ENCODE data around the gene CDKN2B-AS1.
A peak's percentile ranks its signal among the peaks of the same experiment; 100 is the strongest.

CDKN2B-AS1 gene

DNA sequence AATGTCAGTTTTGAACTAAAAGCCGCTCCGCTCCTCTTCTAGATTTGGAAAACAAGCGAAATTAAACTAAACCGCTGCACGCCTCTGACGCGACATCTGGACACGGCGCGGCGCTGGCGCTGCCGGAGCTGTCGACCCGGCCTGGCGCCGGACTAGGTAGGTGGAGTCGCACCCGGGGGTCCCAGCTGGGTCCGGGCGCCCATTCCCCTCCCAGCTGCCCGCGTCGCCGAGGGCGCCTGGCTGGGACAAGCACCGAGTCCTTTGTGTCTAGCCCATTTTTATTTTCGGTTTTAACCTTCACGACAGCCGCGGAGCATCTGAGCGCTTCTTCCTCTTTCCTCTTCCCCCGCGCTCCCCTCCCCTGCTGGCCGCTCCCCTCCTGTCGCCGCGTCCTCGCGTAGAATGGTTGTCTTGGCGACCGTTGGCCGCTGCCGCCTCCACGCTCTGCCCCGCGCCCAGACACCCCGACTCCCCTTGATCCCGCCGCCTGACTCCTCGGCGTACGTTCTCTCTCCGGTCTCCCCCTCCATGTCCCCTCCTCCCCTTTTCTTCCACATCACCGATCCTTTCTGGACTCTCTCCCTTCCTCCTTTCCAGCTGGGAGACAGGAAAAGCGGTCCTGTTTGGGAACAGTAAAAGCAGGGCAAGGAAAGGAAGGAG is 545 bp downstream of the CDKN2B-AS1 start:
- H3K4me3 ChIP-seq (ENCODE audit: low read depth, low read length): peak overlapping the region; percentile 95
- H3K27me3 ChIP-seq (ENCODE audit: insufficient read depth, low read length): no peaks in the 10 kb centered on the region
- H3K4me1 ChIP-seq (ENCODE audit: control insufficient read depth, insufficient read depth, low read length, unreplicated experiment): peaks cover 35% of the 10 kb centered on the region
- peak overlapping the region; percentile 94 for H2AFZ ChIP-seq (ENCODE audit: low read length, unreplicated experiment)
- peaks cover 79% of the 10 kb centered on the region for H3K79me2 ChIP-seq (ENCODE audit: control insufficient read depth, insufficient read depth, low read length, unreplicated experiment)
- 0 out of 2 replicates have a peak, but pooled peaks cover 2% of the 10 kb centered on the region for H3K36me3 ChIP-seq (ENCODE audit: insufficient read depth, low read length)
- H3K27ac ChIP-seq (ENCODE audit: low read depth, low read length): peak overlapping the region; percentile 86

DNA sequence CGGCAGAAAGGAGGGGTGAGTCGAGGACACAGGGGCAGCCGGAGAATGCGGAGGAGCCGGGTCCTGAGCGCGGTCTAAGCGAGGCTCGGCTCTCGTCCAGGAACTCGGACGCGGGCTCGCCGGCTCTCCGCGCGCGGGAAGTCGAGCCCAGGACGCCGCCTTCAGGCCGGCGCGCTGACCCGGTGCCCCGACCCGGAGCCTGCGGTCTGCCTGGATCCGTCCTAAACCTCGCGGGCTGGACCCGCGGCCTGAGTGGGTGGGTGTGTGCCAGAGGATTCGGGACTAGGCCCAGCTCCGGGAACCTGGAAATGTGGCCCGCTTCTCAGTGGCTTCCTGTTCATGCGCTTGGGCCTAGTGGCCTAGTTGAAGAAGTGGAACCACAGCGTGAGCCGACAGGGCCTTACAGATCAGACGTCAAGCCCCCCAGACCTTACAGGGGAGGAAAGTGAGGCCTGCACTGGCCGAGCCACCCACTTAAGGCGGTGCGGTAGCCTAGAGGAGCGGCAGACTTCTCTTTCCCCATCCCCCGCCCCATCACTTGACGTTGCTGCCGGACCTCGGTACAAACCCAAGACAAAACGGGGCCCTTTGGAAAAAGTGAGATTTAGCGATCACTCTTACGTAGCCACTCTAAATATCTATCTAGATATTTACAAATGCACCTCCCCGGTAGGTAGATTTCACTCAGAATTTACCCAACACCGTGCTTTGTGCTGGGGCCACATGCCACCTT is 1.2 kb downstream of the CDKN2B-AS1 start:
- peak overlapping the region; percentile 95 for H3K4me3 ChIP-seq (ENCODE audit: low read depth, low read length)
- no peaks in the 10 kb centered on the region for H3K36me3 ChIP-seq (ENCODE audit: insufficient read depth, low read length)
- peaks cover 33% of the 10 kb centered on the region for H3K4me1 ChIP-seq (ENCODE audit: control insufficient read depth, insufficient read depth, low read length, unreplicated experiment)
- peak overlapping the region; percentile 94 for H2AFZ ChIP-seq (ENCODE audit: low read length, unreplicated experiment)
- H3K79me2 ChIP-seq (ENCODE audit: control insufficient read depth, insufficient read depth, low read length, unreplicated experiment): peaks cover 76% of the 10 kb centered on the region
- no peaks in the 10 kb centered on the region for H3K27me3 ChIP-seq (ENCODE audit: insufficient read depth, low read length)
- peak overlapping the region; percentile 86 for H3K27ac ChIP-seq (ENCODE audit: low read depth, low read length)

DNA sequence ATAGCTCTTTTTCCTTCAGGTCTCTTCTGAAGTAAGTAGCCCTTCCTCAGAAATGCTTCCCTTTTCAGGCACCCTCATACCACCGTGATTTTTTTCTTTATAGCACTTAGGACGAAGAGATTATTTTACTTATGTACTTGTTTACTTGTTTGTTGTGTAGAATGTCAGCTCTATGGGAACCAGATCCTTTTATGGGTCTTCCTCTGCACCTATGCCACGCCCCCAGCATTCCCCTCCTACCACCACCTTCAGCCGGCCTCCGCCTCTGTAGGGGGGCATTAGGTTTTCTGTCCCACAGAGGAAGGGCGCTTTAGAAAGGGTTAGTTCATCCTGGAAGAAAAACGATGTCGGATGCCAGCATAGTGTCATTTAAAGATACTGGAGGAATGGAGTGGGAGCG is 1.8 kb downstream of the CDKN2B-AS1 start:
- no peak overlapping the region for H2AFZ ChIP-seq (ENCODE audit: low read length, unreplicated experiment)
- peaks cover 31% of the 10 kb centered on the region for H3K4me1 ChIP-seq (ENCODE audit: control insufficient read depth, insufficient read depth, low read length, unreplicated experiment)
- H3K27ac ChIP-seq (ENCODE audit: low read depth, low read length): peak overlapping the region; percentile 86; the same call in 1 of the 2 replicates
- no peaks in the 10 kb centered on the region for H3K36me3 ChIP-seq (ENCODE audit: insufficient read depth, low read length)
- no peaks in the 10 kb centered on the region for H3K27me3 ChIP-seq (ENCODE audit: insufficient read depth, low read length)
- H3K79me2 ChIP-seq (ENCODE audit: control insufficient read depth, insufficient read depth, low read length, unreplicated experiment): peaks cover 75% of the 10 kb centered on the region
- H3K4me3 ChIP-seq (ENCODE audit: low read depth, low read length): peak overlapping the region; percentile 95

DNA sequence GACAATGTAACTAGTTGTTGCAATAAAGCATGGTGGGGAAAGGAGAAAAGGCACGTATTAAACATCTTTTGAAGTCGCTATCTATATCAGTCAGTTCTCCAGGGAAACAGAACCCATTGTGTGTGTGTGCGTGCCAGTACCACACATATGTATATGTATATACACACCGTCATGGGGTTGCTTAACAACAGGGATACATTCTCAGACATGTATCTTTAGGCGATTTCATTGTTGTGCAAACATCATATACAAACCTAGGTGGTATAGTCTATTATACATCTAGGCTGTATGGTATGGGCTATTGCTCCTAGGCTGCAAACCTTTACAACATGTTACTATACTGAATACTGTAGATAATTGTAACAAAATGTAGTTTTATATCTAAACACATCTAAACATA is 2.3 kb downstream of the CDKN2B-AS1 start:
- Histone ChIP-seq H3K27me3 (ENCODE audit: insufficient read depth, low read length) (no peaks in the 10 kb centered on the region), H3K36me3 (ENCODE audit: insufficient read depth, low read length) (no peaks in the 10 kb centered on the region), H3K27ac (ENCODE audit: low read depth, low read length) (no peak overlapping the region), H3K79me2 (ENCODE audit: control insufficient read depth, insufficient read depth, low read length, unreplicated experiment) (peaks cover 74% of the 10 kb centered on the region), H2AFZ (ENCODE audit: low read length, unreplicated experiment) (no peak overlapping the region), H3K4me3 (ENCODE audit: low read depth, low read length) (peak overlapping the region; percentile 95), H3K4me1 (ENCODE audit: control insufficient read depth, insufficient read depth, low read length, unreplicated experiment) (peaks cover 32% of the 10 kb centered on the region)

DNA sequence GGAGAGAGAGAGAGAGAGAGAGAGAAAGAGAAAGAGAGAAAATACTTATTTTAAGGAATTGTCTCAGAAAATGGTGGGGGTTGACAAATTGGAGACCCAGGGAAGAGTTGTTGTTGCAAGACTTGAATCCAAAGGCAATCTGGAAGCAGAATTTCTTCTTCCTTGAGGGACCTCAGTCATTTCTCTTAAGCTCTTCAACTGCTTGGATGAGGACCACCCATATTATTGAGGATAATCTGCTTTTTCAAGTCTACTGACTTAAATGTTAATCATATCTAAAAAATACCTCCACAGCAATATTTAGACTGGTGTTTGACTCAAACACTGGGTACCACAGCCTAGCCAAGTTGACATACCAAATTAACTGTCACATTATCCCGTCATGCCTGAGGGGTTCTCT is 2.9 kb downstream of the CDKN2B-AS1 start:
- Histone ChIP-seq H3K4me3 (ENCODE audit: low read depth, low read length) (no peak overlapping the region), H3K27me3 (ENCODE audit: insufficient read depth, low read length) (no peaks in the 10 kb centered on the region), H2AFZ (ENCODE audit: low read length, unreplicated experiment) (no peak overlapping the region), H3K27ac (ENCODE audit: low read depth, low read length) (no peak overlapping the region), H3K4me1 (ENCODE audit: control insufficient read depth, insufficient read depth, low read length, unreplicated experiment) (peaks cover 36% of the 10 kb centered on the region), H3K79me2 (ENCODE audit: control insufficient read depth, insufficient read depth, low read length, unreplicated experiment) (peaks cover 76% of the 10 kb centered on the region), H3K36me3 (ENCODE audit: insufficient read depth, low read length) (no peaks in the 10 kb centered on the region)

DNA sequence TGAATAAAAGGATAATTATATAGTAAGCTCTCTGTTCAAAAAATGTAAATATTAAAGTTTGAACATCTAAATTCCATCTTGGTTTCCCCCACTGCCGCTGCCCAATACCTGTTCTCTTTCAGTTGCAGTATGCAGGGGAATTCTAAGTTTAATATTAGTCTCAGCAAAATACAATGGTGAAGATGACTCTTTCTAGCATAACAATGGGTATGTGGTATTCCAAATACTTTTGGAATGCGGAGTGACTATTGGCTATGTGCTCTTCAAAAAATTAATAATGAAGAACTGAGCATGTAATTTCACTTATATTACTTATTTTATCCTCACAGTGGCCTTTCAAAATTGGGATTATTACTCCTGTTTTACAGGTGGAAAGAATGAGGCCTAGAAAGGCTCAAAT is 3.4 kb downstream of the CDKN2B-AS1 start:
- peaks cover 74% of the 10 kb centered on the region for H3K79me2 ChIP-seq (ENCODE audit: control insufficient read depth, insufficient read depth, low read length, unreplicated experiment)
- H3K4me1 ChIP-seq (ENCODE audit: control insufficient read depth, insufficient read depth, low read length, unreplicated experiment): peaks cover 38% of the 10 kb centered on the region
- no peaks in the 10 kb centered on the region for H3K36me3 ChIP-seq (ENCODE audit: insufficient read depth, low read length)
- H3K4me3 ChIP-seq (ENCODE audit: low read depth, low read length): no peak overlapping the region
- no peak overlapping the region for H3K27ac ChIP-seq (ENCODE audit: low read depth, low read length)
- H3K27me3 ChIP-seq (ENCODE audit: insufficient read depth, low read length): no peaks in the 10 kb centered on the region
- no peak overlapping the region for H2AFZ ChIP-seq (ENCODE audit: low read length, unreplicated experiment)

DNA sequence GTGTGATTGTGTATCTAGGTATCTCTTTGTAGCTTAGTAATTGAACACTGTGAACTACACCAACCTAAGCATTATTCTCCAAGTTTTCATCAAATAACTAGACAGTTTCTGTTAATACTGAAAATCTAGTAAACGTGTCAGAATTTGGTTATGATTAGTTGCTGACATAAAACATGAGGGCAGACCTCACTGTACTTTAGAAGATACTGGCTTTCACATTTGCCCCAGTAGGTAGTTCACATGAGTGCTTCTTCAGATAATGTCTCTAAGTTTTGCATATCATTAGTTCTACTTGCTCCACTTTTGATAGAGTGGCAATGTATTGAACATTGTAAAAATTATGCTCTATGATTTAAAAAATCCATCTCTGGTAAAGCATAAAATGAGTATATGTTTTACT is 7.4 kb downstream of the CDKN2B-AS1 start:
- Histone ChIP-seq H3K79me2 (ENCODE audit: control insufficient read depth, insufficient read depth, low read length, unreplicated experiment) (peaks cover 73% of the 10 kb centered on the region), H3K27me3 (ENCODE audit: insufficient read depth, low read length) (no peaks in the 10 kb centered on the region), H3K36me3 (ENCODE audit: insufficient read depth, low read length) (no peaks in the 10 kb centered on the region; the same call in none of the 2 replicates), H2AFZ (ENCODE audit: low read length, unreplicated experiment) (no peak overlapping the region), H3K4me1 (ENCODE audit: control insufficient read depth, insufficient read depth, low read length, unreplicated experiment) (peaks cover 29% of the 10 kb centered on the region), H3K27ac (ENCODE audit: low read depth, low read length) (no peak overlapping the region), H3K4me3 (ENCODE audit: low read depth, low read length) (no peak overlapping the region)

DNA sequence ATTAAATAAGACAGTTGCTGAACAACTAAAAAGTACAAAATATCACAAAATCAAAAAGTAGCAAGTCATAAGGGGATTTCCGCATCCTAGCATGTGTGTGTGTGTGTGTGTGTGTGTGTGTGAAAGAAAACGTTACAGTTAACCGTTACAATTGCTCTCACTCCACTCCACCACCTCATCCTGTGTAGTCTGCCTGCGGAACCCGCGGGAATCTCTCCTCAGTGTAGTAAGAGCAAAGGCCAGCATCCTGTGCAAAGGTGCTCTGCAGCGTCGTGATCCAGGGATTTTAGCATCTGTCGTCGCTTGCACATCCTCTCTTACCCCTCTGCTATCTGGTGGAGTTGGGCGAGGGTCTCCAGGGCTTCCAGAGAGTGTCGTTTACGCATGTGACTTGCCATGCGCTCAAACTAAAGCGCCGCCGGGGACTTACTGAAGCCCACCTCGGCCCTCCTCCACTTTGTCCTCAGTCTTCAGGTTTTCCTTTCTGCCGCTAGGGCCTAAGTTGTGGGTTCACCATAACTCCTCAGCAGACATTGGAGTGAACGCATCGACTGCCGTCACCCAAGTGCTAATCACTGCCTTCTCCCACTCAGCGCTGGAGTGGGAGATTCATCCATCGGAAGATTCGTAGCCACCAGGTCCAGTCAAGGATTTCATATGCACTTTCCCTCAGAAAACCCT is 10.6 kb downstream of the CDKN2B-AS1 start:
- no peak overlapping the region for H3K27ac ChIP-seq (ENCODE audit: low read depth, low read length)
- no peak overlapping the region for H3K4me3 ChIP-seq (ENCODE audit: low read depth, low read length)
- H3K27me3 ChIP-seq (ENCODE audit: insufficient read depth, low read length): no peaks in the 10 kb centered on the region
- H3K36me3 ChIP-seq (ENCODE audit: insufficient read depth, low read length): no peaks in the 10 kb centered on the region; the same call in none of the 2 replicates
- no peak overlapping the region for H2AFZ ChIP-seq (ENCODE audit: low read length, unreplicated experiment)
- H3K4me1 ChIP-seq (ENCODE audit: control insufficient read depth, insufficient read depth, low read length, unreplicated experiment): peaks cover 26% of the 10 kb centered on the region
- peaks cover 57% of the 10 kb centered on the region for H3K79me2 ChIP-seq (ENCODE audit: control insufficient read depth, insufficient read depth, low read length, unreplicated experiment)

DNA sequence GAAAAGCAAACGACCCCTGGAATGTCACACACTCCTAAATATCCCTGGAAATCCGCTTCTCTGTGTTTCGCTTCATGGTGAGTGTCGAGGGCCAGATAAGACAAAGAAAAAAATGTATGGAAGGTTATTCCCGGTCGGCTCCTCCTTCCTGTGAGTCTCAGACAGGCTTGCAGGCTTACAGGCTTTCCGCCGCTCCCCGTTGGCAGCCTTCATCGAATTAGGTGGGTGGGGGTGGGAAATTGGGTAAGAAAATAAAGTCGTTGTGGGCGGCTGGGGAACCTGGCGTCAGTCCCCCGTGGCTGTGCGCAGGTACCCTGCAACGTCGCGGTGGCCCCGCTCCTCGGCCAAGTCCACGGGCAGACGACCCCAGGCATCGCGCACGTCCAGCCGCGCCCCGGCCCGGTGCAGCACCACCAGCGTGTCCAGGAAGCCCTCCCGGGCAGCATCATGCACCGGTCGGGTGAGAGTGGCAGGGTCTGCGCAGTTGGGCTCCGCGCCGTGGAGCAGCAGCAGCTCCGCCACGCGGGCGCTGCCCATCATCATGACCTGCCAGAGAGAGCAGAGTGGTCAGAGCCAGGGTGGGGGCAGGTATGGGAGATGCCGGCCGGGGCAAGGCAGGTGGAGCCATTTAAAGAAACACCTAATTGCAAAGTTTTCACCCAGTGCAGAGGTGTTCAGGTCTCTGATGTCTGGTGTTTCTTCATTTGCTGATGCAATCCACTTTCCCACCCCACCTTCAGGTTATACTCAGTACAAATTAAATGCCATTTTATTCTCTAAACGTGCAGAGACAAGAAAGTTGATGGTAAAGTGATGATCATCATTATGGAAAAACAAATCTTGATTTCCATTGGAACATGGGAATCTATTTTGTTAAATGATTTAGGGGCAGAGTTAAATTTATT is 11.4 kb downstream of the CDKN2B-AS1 start:
- H3K4me1 ChIP-seq (ENCODE audit: control insufficient read depth, insufficient read depth, low read length, unreplicated experiment): peaks cover 32% of the 10 kb centered on the region
- H3K36me3 ChIP-seq (ENCODE audit: insufficient read depth, low read length): no peaks in the 10 kb centered on the region; the same call in none of the 2 replicates
- H2AFZ ChIP-seq (ENCODE audit: low read length, unreplicated experiment): no peak overlapping the region
- H3K27me3 ChIP-seq (ENCODE audit: insufficient read depth, low read length): no peaks in the 10 kb centered on the region
- peaks cover 57% of the 10 kb centered on the region for H3K79me2 ChIP-seq (ENCODE audit: control insufficient read depth, insufficient read depth, low read length, unreplicated experiment)
- H3K4me3 ChIP-seq (ENCODE audit: low read depth, low read length): no peak overlapping the region
- H3K27ac ChIP-seq (ENCODE audit: low read depth, low read length): no peak overlapping the region

DNA sequence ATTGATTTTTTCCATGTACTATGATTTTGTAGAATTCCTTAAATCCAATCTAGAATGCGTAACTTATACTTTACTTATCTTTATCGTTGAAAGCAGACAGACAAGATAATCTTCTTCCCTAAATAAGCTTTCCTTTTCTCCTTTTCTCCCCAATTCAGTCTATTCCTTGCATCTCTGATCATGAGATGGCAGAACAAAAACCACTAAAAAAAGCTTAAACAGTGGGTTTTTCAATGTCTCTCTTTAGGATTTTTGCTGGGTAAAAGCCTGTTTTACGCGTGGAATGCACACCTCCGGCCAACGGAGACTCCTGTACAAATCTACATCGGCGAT is 13.8 kb downstream of the CDKN2B-AS1 start:
- Histone ChIP-seq H3K4me1 (ENCODE audit: control insufficient read depth, insufficient read depth, low read length, unreplicated experiment) (peaks cover 16% of the 10 kb centered on the region), H3K27me3 (ENCODE audit: insufficient read depth, low read length) (no peaks in the 10 kb centered on the region), H3K79me2 (ENCODE audit: control insufficient read depth, insufficient read depth, low read length, unreplicated experiment) (peaks cover 38% of the 10 kb centered on the region), H3K36me3 (ENCODE audit: insufficient read depth, low read length) (peaks cover 10% of the 10 kb centered on the region), H3K4me3 (ENCODE audit: low read depth, low read length) (peak overlapping the region; percentile 87), H2AFZ (ENCODE audit: low read length, unreplicated experiment) (peak overlapping the region; percentile 46), H3K27ac (ENCODE audit: low read depth, low read length) (peak overlapping the region; percentile 68)
